ENCODE measurements around the gene MDM2. TPM values are rescaled to one million over a fixed set of nuclear protein-coding genes. Genes with fewer than 3 reads are reported as not detected.
A peak's percentile ranks its signal among the peaks of the same experiment; 100 is the strongest.

Gene MDM2
- total and polyA plus RNA-seq, 2 of the 13 experiments (the other 11 are each of a cell fraction or from before 2014, with no cell fraction given): 29.3 to 314 TPM

DNA sequence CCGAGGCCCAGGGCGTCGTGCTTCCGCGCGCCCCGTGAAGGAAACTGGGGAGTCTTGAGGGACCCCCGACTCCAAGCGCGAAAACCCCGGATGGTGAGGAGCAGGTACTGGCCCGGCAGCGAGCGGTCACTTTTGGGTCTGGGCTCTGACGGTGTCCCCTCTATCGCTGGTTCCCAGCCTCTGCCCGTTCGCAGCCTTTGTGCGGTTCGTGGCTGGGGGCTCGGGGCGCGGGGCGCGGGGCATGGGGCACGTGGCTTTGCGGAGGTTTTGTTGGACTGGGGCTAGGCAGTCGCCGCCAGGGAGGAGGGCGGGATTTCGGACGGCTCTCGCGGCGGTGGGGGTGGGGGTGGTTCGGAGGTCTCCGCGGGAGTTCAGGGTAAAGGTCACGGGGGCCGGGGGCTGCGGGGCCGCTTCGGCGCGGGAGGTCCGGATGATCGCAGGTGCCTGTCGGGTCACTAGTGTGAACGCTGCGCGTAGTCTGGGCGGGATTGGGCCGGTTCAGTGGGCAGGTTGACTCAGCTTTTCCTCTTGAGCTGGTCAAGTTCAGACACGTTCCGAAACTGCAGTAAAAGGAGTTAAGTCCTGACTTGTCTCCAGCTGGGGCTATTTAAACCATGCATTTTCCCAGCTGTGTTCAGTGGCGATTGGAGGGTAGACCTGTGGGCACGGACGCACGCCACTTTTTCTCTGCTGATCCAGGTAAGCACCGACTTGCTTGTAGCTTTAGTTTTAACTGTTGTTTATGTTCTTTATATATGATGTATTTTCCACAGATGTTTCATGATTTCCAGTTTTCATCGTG lies 612 bp downstream of the MDM2 start (continued):
- TF ChIP-seq, protein P1, sequence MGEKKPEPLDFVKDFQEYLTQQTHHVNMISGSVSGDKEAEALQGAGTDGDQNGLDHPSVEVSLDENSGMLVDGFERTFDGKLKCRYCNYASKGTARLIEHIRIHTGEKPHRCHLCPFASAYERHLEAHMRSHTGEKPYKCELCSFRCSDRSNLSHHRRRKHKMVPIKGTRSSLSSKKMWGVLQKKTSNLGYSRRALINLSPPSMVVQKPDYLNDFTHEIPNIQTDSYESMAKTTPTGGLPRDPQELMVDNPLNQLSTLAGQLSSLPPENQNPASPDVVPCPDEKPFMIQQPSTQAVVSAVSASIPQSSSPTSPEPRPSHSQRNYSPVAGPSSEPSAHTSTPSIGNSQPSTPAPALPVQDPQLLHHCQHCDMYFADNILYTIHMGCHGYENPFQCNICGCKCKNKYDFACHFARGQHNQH (CRISPR knock-in tag; IDR thresholded peaks at IDR 0.05): peak; percentile 53
- peak; percentile 59; the same call in 1 of the 2 replicates for TF ChIP-seq KDM2A (CRISPR knock-in tag; IDR thresholded peaks at IDR 0.05; ENCODE audit: borderline replicate concordance, low read depth)
- peak; percentile 35 for TF ChIP-seq ZNF781 (CRISPR knock-in tag; IDR thresholded peaks at IDR 0.05; ENCODE audit: borderline replicate concordance, not compliant biosample characterization)
- TF ChIP-seq, protein P2, sequence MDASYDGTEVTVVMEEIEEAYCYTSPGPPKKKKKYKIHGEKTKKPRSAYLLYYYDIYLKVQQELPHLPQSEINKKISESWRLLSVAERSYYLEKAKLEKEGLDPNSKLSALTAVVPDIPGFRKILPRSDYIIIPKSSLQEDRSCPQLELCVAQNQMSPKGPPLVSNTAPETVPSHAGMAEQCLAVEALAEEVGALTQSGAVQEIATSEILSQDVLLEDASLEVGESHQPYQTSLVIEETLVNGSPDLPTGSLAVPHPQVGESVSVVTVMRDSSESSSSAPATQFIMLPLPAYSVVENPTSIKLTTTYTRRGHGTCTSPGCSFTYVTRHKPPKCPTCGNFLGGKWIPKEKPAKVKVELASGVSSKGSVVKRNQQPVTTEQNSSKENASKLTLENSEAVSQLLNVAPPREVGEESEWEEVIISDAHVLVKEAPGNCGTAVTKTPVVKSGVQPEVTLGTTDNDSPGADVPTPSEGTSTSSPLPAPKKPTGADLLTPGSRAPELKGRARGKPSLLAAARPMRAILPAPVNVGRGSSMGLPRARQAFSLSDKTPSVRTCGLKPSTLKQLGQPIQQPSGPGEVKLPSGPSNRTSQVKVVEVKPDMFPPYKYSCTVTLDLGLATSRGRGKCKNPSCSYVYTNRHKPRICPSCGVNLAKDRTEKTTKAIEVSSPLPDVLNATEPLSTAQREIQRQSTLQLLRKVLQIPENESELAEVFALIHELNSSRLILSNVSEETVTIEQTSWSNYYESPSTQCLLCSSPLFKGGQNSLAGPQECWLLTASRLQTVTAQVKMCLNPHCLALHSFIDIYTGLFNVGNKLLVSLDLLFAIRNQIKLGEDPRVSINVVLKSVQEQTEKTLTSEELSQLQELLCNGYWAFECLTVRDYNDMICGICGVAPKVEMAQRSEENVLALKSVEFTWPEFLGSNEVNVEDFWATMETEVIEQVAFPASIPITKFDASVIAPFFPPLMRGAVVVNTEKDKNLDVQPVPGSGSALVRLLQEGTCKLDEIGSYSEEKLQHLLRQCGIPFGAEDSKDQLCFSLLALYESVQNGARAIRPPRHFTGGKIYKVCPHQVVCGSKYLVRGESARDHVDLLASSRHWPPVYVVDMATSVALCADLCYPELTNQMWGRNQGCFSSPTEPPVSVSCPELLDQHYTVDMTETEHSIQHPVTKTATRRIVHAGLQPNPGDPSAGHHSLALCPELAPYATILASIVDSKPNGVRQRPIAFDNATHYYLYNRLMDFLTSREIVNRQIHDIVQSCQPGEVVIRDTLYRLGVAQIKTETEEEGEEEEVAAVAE (CRISPR knock-in tag; IDR thresholded peaks at IDR 0.05; ENCODE audit: borderline replicate concordance): no peak
- TF ChIP-seq KAT7 (CRISPR knock-in tag; IDR thresholded peaks at IDR 0.05; ENCODE audit: borderline replicate concordance): peak; percentile 26; the same call in 1 of the 2 replicates
- TF ChIP-seq ZNF44 (CRISPR knock-in tag; IDR thresholded peaks at IDR 0.05): no peak
- TF ChIP-seq, protein P3, sequence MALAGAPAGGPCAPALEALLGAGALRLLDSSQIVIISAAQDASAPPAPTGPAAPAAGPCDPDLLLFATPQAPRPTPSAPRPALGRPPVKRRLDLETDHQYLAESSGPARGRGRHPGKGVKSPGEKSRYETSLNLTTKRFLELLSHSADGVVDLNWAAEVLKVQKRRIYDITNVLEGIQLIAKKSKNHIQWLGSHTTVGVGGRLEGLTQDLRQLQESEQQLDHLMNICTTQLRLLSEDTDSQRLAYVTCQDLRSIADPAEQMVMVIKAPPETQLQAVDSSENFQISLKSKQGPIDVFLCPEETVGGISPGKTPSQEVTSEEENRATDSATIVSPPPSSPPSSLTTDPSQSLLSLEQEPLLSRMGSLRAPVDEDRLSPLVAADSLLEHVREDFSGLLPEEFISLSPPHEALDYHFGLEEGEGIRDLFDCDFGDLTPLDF (CRISPR knock-in tag; IDR thresholded peaks at IDR 0.05): peak; percentile 65; the same call in 1 of the 2 replicates
- no peak for TF ChIP-seq SIN3B (IDR thresholded peaks at IDR 0.05; ENCODE audit: low read length)
- TF ChIP-seq, protein P4, sequence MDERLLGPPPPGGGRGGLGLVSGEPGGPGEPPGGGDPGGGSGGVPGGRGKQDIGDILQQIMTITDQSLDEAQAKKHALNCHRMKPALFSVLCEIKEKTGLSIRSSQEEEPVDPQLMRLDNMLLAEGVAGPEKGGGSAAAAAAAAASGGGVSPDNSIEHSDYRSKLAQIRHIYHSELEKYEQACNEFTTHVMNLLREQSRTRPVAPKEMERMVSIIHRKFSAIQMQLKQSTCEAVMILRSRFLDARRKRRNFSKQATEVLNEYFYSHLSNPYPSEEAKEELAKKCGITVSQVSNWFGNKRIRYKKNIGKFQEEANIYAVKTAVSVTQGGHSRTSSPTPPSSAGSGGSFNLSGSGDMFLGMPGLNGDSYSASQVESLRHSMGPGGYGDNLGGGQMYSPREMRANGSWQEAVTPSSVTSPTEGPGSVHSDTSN (CRISPR knock-in tag; IDR thresholded peaks at IDR 0.05): no peak
- TF ChIP-seq, protein P5, sequence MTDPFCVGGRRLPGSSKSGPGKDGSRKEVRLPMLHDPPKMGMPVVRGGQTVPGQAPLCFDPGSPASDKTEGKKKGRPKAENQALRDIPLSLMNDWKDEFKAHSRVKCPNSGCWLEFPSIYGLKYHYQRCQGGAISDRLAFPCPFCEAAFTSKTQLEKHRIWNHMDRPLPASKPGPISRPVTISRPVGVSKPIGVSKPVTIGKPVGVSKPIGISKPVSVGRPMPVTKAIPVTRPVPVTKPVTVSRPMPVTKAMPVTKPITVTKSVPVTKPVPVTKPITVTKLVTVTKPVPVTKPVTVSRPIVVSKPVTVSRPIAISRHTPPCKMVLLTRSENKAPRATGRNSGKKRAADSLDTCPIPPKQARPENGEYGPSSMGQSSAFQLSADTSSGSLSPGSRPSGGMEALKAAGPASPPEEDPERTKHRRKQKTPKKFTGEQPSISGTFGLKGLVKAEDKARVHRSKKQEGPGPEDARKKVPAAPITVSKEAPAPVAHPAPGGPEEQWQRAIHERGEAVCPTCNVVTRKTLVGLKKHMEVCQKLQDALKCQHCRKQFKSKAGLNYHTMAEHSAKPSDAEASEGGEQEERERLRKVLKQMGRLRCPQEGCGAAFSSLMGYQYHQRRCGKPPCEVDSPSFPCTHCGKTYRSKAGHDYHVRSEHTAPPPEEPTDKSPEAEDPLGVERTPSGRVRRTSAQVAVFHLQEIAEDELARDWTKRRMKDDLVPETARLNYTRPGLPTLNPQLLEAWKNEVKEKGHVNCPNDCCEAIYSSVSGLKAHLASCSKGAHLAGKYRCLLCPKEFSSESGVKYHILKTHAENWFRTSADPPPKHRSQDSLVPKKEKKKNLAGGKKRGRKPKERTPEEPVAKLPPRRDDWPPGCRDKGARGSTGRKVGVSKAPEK (CRISPR knock-in tag; IDR thresholded peaks at IDR 0.05; ENCODE audit: borderline replicate concordance): no peak
- TF ChIP-seq SIN3A (IDR thresholded peaks at IDR 0.05; ENCODE audit: borderline replicate concordance, low read depth, low read length): peak; percentile 92
- TF ChIP-seq, protein P6, sequence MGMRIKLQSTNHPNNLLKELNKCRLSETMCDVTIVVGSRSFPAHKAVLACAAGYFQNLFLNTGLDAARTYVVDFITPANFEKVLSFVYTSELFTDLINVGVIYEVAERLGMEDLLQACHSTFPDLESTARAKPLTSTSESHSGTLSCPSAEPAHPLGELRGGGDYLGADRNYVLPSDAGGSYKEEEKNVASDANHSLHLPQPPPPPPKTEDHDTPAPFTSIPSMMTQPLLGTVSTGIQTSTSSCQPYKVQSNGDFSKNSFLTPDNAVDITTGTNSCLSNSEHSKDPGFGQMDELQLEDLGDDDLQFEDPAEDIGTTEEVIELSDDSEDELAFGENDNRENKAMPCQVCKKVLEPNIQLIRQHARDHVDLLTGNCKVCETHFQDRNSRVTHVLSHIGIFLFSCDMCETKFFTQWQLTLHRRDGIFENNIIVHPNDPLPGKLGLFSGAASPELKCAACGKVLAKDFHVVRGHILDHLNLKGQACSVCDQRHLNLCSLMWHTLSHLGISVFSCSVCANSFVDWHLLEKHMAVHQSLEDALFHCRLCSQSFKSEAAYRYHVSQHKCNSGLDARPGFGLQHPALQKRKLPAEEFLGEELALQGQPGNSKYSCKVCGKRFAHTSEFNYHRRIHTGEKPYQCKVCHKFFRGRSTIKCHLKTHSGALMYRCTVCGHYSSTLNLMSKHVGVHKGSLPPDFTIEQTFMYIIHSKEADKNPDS (CRISPR knock-in tag; IDR thresholded peaks at IDR 0.05): no peak
- TF ChIP-seq BCL6 (CRISPR knock-in tag; IDR thresholded peaks at IDR 0.05): peak; percentile 78

Measured in HepG2 (cell line).